Neural cell (in vitro differentiated cells): ENCODE results near the gene HIPK4.

Source experiments
- EP300 ChIP-seq: fragments of 450-650 bp; conservative IDR thresholded peaks from 2 replicates; pipeline ENCODE4 v1.6.1; 2014; ENCODE audit warnings: antibody characterized with exemption, mild to moderate bottlenecking, moderate library complexity; ENCODE audit not compliant: poor library complexity, severe bottlenecking
- EZH2 ChIP-seq: fragments of 200-600, 300-800 bp; shearing (Covaris generic), sonication (generic); IDR thresholded peaks from 2 replicates; pipeline ENCODE4 v1.6.1; 2014; ENCODE audit warnings: antibody characterized with exemption, low read length, borderline replicate concordance, mild to moderate bottlenecking; ENCODE audit not compliant: insufficient read depth, poor library complexity, severe bottlenecking
- POLR2AphosphoS5 ChIP-seq: IDR thresholded peaks from 2 replicates; pipeline ENCODE4 v1.6.1; 2012
- TAF1 ChIP-seq: IDR thresholded peaks from 2 replicates; pipeline ENCODE4 v1.6.1; 2012; ENCODE audit warnings: low read depth
- TF ChIP-seq, protein P1 (sequence below): fragments of 450-650 bp; IDR thresholded peaks from 2 replicates; pipeline ENCODE4 v1.5.1; 2014; ENCODE audit warnings: antibody characterized with exemption, mild to moderate bottlenecking, moderate library complexity; ENCODE audit not compliant: poor library complexity, severe bottlenecking
- TF ChIP-seq, protein P2 (sequence below): IDR thresholded peaks from 2 replicates; pipeline ENCODE4 v1.6.1; 2012; ENCODE audit warnings: borderline replicate concordance

DNA sequence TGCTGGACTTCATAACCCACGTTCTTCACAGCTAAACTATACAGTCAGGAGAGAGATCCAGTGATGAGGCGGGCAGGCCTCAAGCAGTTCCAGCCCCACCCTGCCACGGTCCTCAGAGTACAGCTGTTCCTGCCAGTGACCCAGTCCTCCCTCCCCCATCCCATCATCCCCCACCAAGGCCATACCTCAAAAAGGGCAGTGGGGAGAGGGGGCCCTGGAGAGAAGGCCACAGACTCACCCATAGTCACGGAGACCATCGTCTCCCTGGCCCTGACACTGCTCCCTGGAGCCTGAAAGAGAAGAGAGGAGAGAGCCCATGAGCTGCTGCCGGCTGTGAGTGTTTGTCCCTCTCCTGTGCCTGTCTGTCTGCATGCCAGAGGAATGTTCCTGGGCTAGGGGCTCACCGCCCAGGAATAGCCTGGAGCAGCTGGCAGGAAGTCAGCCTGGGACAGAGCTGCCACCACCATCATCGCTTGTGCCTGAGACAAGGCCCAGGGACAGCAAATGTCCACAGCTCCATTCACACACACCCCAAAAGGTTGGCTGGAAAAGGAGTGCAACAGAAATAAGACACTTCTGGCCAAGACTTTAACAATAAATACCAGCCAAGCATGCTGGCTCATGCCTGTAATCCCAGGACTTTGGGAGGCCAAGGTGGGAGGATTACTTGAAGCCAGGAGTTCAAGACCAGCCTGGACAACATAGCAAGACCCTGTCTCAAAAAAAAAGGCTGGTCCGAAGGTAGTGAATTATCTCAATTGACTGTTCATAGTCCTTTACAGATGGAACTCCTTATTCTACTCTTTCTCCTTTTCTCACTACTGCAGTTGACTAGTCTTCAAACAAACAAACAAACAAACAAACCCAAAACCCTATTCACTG, 48.1 kb downstream of the HIPK4 start:
- TF ChIP-seq, protein P1, sequence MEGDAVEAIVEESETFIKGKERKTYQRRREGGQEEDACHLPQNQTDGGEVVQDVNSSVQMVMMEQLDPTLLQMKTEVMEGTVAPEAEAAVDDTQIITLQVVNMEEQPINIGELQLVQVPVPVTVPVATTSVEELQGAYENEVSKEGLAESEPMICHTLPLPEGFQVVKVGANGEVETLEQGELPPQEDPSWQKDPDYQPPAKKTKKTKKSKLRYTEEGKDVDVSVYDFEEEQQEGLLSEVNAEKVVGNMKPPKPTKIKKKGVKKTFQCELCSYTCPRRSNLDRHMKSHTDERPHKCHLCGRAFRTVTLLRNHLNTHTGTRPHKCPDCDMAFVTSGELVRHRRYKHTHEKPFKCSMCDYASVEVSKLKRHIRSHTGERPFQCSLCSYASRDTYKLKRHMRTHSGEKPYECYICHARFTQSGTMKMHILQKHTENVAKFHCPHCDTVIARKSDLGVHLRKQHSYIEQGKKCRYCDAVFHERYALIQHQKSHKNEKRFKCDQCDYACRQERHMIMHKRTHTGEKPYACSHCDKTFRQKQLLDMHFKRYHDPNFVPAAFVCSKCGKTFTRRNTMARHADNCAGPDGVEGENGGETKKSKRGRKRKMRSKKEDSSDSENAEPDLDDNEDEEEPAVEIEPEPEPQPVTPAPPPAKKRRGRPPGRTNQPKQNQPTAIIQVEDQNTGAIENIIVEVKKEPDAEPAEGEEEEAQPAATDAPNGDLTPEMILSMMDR, result no peak
- TF ChIP-seq EP300 (no peak), POLR2AphosphoS5 (no peak), TAF1 (no peak), EZH2 (no peak)
- TF ChIP-seq, protein P2, sequence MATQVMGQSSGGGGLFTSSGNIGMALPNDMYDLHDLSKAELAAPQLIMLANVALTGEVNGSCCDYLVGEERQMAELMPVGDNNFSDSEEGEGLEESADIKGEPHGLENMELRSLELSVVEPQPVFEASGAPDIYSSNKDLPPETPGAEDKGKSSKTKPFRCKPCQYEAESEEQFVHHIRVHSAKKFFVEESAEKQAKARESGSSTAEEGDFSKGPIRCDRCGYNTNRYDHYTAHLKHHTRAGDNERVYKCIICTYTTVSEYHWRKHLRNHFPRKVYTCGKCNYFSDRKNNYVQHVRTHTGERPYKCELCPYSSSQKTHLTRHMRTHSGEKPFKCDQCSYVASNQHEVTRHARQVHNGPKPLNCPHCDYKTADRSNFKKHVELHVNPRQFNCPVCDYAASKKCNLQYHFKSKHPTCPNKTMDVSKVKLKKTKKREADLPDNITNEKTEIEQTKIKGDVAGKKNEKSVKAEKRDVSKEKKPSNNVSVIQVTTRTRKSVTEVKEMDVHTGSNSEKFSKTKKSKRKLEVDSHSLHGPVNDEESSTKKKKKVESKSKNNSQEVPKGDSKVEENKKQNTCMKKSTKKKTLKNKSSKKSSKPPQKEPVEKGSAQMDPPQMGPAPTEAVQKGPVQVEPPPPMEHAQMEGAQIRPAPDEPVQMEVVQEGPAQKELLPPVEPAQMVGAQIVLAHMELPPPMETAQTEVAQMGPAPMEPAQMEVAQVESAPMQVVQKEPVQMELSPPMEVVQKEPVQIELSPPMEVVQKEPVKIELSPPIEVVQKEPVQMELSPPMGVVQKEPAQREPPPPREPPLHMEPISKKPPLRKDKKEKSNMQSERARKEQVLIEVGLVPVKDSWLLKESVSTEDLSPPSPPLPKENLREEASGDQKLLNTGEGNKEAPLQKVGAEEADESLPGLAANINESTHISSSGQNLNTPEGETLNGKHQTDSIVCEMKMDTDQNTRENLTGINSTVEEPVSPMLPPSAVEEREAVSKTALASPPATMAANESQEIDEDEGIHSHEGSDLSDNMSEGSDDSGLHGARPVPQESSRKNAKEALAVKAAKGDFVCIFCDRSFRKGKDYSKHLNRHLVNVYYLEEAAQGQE, result no peak
